Immature natural killer cell (primary cell): ENCODE measurements around the gene CALB2. TPM values are rescaled to one million over a fixed set of nuclear protein-coding genes. Genes with fewer than 3 reads are reported as not detected.

Experiments used
- DNase-seq, 3 donors: peaks; one replicate each; pipeline ENCODE4 v3.0.0; 2022; ENCODE audit warnings: mixed read lengths in 1 of 3
- H3K27ac Mint-ChIP-seq, 6 donors: one replicate each; pipeline ENCODE4 v1.8.0; 2020; ENCODE audit warnings: mixed read lengths in 6 of 6, mild to moderate bottlenecking in 5 of 6, inconsistent platforms in 4 of 6, moderate library complexity in 3 of 6
- H3K27me3 Mint-ChIP-seq, 3 donors: one replicate each; pipeline ENCODE4 v1.8.0; 2020 to 2021; ENCODE audit warnings: low read depth in 3 of 3, mild to moderate bottlenecking in 3 of 3, mixed read lengths in 3 of 3, moderate library complexity in 3 of 3, inconsistent platforms in 1 of 3
- H3K36me3 Mint-ChIP-seq, 3 donors: one replicate each; pipeline ENCODE4 v1.8.0; 2020; ENCODE audit warnings: mixed read lengths in 3 of 3, inconsistent platforms in 2 of 3, mild to moderate bottlenecking in 2 of 3
- H3K4me1 Mint-ChIP-seq, 2 donors: one replicate each; pipeline ENCODE4 v1.8.0; 2020; ENCODE audit warnings: inconsistent platforms in 2 of 2, mild to moderate bottlenecking in 2 of 2, mixed read lengths in 2 of 2, moderate library complexity in 1 of 2
- H3K4me3 Mint-ChIP-seq, 5 donors: one replicate each; pipeline ENCODE4 v1.8.0; 2020; ENCODE audit warnings: mild to moderate bottlenecking in 5 of 5, mixed read lengths in 5 of 5, inconsistent platforms in 3 of 5, moderate library complexity in 3 of 5
- H3K9me3 Mint-ChIP-seq, 6 donors: one replicate each; pipeline ENCODE4 v1.8.0; 2020; ENCODE audit warnings: mild to moderate bottlenecking in 6 of 6, mixed read lengths in 6 of 6, inconsistent platforms in 4 of 6, moderate library complexity in 3 of 6
- polyA plus RNA-seq, 3 donors: library from polyadenylated mRNA; unstranded; fragments of 300-500 nt; fragmentation: Illumina TruSeq; gene quantifications; one replicate each; pipeline ENCODE4 v1.2.3, GENCODE V29; 2021

CALB2 gene
- polyA plus RNA-seq, 3 donors from 2014 or later = not detected

DNA sequence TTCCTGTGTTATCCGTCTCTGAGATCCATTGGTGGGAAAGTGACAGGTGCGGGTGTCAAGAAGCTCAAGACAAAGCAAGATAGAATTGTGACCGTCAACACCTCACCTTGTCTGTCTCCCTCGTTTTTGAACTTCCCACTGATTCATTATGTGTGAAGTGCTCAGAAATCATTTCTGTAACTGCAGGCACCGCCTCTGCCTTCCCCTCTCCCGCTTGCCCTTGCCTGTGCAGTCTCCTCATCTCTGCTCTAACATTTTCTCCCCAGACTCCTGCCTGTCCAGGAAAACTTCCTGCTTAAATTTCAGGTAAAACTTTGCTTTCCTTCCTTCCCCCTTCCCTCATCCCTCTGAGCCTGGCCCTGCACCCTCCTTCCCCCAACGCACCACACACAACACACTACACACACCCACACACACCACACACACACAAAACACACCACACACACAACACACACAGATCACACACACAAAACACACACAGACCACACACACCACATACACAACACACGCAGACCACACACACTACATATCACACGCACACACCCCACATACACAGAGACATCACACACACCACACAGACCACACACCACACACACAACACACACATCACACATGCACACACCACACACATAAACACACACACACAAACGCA, 25.7 kb downstream of the CALB2 start:
- Mint-ChIP-seq H3K36me3 (no peaks in the 10 kb centered on the region), H3K27ac (peak overlapping the region in 1 of 6 donors; percentile 32), H3K27me3 (peaks cover 3 to 12% (median 3%) of the 10 kb centered on the region in 3 donors), H3K4me3 (no peak overlapping the region), H3K4me1 (peaks cover 0 to 2% of the 10 kb centered on the region in 2 donors), H3K9me3 (no peaks in the 10 kb centered on the region)
- DNase-seq = no peak

DNA sequence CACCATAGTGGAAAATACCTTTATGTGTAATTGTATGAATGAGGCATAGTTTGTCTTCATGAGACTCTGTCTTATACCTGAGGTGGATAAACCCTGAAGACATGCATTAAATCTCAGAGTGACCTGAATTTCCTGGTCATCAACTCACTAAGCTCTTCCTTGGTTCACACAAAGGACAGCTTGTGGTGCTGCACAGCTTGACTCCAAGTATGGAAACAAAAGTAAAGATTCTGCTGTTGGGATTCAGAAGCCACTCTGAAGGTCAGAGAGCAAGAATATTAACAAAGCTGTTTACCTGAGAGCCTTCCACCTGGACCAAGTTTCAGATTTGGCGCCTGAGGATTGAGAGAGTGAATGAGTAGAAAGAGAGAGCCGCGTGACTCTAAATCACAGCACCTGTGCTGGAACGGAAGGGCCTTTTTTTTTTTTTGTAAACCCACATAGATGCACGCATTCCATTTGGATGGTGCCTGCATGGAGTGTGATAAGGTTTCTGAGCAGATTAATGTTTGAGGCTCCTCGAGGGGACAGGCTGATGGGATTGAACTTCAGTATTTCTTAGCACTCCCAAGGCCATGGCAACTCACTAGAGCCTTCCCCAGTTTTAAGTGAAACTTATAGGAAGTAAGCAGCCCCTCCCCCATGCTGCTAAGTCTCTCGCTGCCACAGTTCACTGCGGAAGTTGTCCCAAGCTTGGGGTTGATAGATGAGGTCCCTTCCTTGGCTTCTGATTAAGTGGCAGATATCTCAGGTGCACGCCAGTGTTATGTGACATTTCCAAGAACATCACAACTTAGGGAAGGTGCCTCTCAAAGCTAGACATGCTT, 28.7 kb downstream of the CALB2 start:
- no peaks in the 10 kb centered on the region for H3K9me3 Mint-ChIP-seq
- H3K27ac Mint-ChIP-seq = no peak overlapping the region
- peaks cover 3 to 12% (median 6%) of the 10 kb centered on the region in 3 donors for H3K27me3 Mint-ChIP-seq
- H3K36me3 Mint-ChIP-seq = no peaks in the 10 kb centered on the region
- peaks cover 0 to 2% of the 10 kb centered on the region in 2 donors for H3K4me1 Mint-ChIP-seq
- DNase-seq = no peak
- no peak overlapping the region for H3K4me3 Mint-ChIP-seq

DNA sequence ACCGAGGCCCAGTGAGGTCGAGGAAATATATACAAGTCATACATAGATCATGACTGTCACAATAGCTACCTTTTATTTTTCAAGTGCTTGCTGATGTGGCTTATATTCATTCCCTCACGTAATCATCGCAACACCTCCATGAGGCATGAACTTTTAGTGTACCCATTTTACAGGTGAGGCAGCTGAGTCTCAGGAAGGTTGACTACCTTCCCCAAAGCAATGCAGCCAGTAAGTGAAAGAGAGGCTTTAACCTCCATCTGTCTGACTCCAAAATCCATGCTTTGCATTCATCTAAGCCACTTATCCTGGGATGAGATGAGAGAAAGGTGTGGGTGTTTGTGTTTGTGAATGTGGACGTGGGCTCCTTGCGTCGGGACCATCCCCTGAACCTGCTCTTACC, 30.8 kb downstream of the CALB2 start:
- Mint-ChIP-seq H3K4me3 (no peak overlapping the region), H3K27me3 (peaks cover 5 to 8% (median 5%) of the 10 kb centered on the region in 3 donors), H3K4me1 (peaks cover 0 to under 1% of the 10 kb centered on the region in 2 donors), H3K9me3 (no peaks in the 10 kb centered on the region), H3K27ac (no peak overlapping the region), H3K36me3 (no peaks in the 10 kb centered on the region)
- DNase-seq = no peak

DNA sequence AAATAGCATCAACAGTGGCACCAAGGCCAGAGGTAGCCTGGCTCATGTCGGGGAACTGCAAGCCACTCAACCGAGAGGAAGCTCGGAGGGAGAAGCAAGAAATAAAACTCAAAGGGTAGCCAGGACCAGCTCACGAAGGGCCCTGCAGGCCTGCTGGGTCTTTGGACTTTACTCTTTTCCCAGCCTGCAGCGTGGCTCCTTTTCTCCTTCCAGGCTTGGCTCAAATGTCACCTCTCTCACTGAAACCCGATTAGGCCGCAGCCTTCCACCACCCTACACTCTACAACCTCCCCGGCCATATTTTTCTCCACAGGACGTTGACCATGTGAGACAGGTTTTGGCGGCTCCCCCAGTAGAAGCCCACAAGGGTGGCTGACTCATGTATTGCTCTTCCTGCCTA, 38.1 kb downstream of the CALB2 start:
- peaks cover 7 to 13% (median 12%) of the 10 kb centered on the region in 3 donors for H3K27me3 Mint-ChIP-seq
- no peaks in the 10 kb centered on the region for H3K36me3 Mint-ChIP-seq
- H3K4me1 Mint-ChIP-seq = no peaks in the 10 kb centered on the region
- no peak overlapping the region for H3K4me3 Mint-ChIP-seq
- H3K9me3 Mint-ChIP-seq = no peaks in the 10 kb centered on the region
- no peak for DNase-seq
- no peak overlapping the region for H3K27ac Mint-ChIP-seq

DNA sequence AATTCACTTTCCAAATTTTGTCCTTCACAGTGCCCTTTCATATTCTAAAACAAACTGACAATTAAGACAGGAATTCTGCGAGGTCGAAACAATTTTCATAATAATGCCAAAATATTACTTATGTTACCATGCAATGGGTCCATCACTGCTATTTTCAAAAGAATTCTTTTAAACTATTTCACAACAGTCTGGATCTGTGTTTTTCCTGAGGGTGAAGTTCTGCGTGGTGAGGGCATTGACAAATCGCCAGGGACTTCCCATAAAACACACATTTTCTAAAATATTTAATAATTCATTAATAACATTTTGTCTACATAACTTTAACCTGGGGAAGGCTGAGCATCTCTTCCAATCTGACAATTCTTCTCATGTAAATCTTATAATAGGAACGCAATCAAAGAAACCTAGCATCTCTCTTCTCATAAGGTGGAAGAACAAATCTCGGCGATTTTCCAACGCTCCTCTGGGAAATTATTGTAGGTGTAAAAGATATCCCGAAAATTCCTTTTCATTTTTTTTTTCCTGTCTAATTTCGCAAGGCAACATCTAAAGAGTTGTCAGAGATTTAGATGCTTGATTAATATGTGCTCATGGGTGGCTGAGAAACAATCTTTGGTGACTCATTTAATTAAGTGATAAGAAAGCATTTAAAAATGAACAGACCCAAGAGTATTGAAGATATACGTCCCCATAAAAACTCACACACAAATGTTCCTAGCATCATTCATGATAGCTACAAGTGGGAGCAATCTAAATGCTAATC, 41.5 kb downstream of the CALB2 start:
- Mint-ChIP-seq H3K27ac (no peak overlapping the region), H3K4me1 (no peaks in the 10 kb centered on the region), H3K4me3 (no peak overlapping the region), H3K27me3 (peaks cover 5 to 14% (median 9%) of the 10 kb centered on the region in 3 donors), H3K9me3 (peaks cover 0 to 2% (median 0%) of the 10 kb centered on the region in 6 donors), H3K36me3 (no peaks in the 10 kb centered on the region)
- DNase-seq = no peak

DNA sequence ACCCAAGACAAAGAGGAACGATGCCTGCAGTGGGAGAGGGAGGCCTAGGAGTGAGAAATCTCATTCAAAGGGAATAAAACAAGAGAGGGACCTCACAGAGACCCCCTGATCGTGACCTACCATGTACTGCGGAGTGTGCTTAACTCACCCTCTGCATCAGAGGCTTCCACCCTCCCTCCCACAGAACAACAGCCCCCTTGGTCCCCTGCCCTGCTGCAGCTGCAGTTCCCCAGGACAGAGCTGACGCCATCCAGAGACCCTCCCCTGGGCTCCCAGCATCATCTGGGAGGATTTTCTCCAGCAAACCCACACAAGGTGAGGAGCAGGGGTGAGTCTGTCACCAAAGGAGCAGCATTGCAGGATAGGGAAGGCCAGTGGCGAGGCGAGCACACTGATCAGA, 43.5 kb downstream of the CALB2 start:
- Mint-ChIP-seq H3K4me3 (no peak overlapping the region), H3K27ac (no peak overlapping the region), H3K27me3 (peaks cover 5 to 13% (median 10%) of the 10 kb centered on the region in 3 donors), H3K9me3 (peaks cover 0 to 2% (median 0%) of the 10 kb centered on the region in 6 donors), H3K36me3 (no peaks in the 10 kb centered on the region), H3K4me1 (no peaks in the 10 kb centered on the region)
- DNase-seq = no peak

DNA sequence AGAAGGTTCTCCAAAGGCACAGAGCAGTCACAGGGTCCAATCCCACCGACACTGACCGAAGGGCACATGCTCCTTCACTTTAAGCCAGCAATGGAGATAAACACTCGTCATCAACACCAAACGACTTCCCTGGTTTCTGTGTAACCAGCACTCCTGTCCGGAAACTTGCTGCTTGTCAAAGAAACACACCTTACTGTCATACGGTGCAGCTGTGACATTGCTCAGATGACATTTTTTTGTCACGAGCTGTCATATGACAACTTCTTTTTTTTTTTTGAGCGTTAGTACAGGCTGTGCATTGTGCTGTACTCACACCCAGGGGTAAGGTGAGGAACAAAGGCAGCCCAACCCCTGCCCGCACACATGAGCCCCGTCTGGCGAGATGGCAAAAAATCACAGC, 44.2 kb downstream of the CALB2 start:
- Mint-ChIP-seq H3K27ac (no peak overlapping the region), H3K36me3 (no peaks in the 10 kb centered on the region), H3K4me3 (no peak overlapping the region), H3K27me3 (peaks cover 9 to 13% (median 10%) of the 10 kb centered on the region in 3 donors), H3K9me3 (peaks cover 0 to 2% (median 0%) of the 10 kb centered on the region in 6 donors), H3K4me1 (no peaks in the 10 kb centered on the region)
- DNase-seq = no peak

DNA sequence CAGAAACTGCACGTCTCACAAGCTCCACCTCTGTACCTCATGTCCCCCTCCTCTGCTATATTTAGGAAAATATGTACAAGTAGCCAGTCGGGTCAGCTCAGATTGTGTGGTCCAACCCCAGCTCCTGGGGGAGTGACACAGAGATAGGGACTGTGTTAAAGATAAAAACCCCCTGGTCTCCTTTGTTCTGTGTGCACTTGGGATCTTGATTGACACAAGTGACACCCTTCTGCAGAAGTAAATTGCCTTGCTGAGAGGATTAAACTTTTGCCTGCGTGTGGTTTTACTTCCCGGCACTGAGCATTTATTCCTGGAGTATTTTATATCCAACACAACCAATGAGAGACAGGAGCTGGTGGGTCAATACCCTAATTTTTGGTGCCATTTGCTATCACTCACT, 45.8 kb downstream of the CALB2 start:
- Mint-ChIP-seq H3K9me3 (peaks cover 0 to 2% (median 0%) of the 10 kb centered on the region in 6 donors), H3K27ac (no peak overlapping the region), H3K27me3 (peaks cover 7 to 11% (median 9%) of the 10 kb centered on the region in 3 donors), H3K4me1 (no peaks in the 10 kb centered on the region), H3K4me3 (no peak overlapping the region), H3K36me3 (no peaks in the 10 kb centered on the region)
- DNase-seq = no peak

DNA sequence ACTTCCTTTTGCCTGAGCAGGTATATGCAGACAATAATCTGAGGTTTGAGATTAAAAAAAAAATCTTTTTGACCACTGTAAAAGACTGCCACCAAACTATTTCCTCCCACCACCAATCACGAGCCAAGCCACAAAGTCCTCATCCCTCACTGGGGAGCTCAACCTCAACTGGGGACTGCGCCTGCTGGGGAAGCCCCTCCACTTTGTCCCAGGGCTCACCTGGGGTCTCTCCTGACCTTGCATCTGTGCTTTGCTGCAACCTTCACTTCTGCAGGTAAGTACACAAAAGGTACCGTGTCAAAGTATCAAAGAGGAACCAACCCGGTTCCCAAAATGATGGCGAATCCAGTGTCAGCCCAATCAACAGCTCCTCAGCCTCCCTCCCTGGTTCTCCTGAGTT, 47.8 kb downstream of the CALB2 start:
- Mint-ChIP-seq H3K27ac (no peak overlapping the region), H3K27me3 (peaks cover 4 to 12% (median 7%) of the 10 kb centered on the region in 3 donors), H3K4me1 (no peaks in the 10 kb centered on the region), H3K4me3 (no peak overlapping the region), H3K9me3 (peaks cover 0 to 2% (median 0%) of the 10 kb centered on the region in 6 donors), H3K36me3 (no peaks in the 10 kb centered on the region)
- no peak for DNase-seq

DNA sequence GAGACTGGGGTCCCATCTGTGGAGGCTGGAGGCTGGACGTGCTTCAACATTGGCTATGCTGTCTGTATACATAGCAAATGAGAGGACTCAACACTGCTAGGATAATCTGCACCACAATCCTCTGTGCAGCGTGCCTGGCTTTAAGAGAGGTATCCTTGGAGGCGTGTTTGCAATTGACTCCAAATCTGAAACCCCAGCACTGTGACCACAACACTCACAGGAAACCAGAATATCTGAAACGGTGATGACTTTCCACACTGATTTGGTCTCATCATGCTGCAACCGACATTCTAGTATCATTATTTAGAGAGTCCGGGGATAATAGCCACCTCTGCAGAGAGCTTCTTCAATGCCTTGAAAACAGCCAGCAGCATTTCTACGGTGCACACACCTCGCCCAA, 48.2 kb downstream of the CALB2 start:
- peaks cover 4 to 16% (median 7%) of the 10 kb centered on the region in 3 donors for H3K27me3 Mint-ChIP-seq

DNA sequence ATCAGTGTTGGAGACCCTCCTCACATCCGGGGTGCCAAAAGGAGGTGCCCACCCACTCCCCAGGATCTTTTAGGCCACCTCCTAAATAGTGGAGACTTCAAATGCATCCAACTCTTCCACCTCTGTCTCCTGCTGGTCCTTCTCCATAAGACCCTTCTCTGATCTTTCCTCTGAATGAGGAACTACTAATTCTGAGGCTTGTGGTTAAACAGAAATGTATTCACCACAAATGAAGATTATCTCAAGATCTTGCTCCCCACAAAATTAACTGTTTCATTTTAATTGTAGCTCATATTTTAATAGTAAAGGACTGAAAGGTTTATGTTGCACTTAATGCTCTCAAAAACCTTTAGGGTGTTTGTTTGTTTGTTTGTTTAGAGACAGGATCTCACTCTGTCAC, 49.2 kb downstream of the CALB2 start:
- DNase-seq = no peak
- Mint-ChIP-seq H3K4me3 (no peak overlapping the region), H3K27ac (no peak overlapping the region), H3K9me3 (no peaks in the 10 kb centered on the region), H3K27me3 (peaks cover 4 to 17% (median 9%) of the 10 kb centered on the region in 3 donors), H3K36me3 (no peaks in the 10 kb centered on the region), H3K4me1 (peaks cover 0 to 1% of the 10 kb centered on the region in 2 donors)

More for the DNA sequence above, 48.2 kb downstream of the CALB2 start:
- H3K27ac Mint-ChIP-seq = no peak overlapping the region
- no peak for DNase-seq
- H3K9me3 Mint-ChIP-seq = peaks cover 0 to 2% (median 0%) of the 10 kb centered on the region in 6 donors
- no peaks in the 10 kb centered on the region for H3K4me1 Mint-ChIP-seq
- H3K4me3 Mint-ChIP-seq = no peak overlapping the region
- H3K36me3 Mint-ChIP-seq = no peaks in the 10 kb centered on the region

DNA sequence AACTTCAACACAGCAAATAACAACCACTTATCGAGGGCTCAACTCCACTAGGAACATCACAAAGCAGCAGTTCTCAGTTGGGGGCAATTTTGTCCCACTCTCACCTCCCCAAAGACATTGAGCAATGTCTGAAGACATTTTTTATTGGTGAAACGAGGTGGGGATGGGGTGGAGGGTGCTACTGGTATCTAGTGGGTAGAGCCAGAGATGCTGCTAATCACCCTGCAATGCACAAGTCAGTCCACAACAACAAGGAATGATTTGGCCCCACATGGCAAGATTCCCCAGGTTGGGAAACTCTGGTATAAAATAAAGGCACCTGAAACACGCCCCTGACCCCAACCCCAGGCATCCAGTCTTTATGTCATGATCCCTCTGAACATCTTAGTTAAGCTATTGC, 50.0 kb downstream of the CALB2 start:
- Mint-ChIP-seq H3K36me3 (no peaks in the 10 kb centered on the region), H3K27ac (no peak overlapping the region), H3K4me3 (no peak overlapping the region), H3K4me1 (peaks cover 0 to 1% of the 10 kb centered on the region in 2 donors), H3K27me3 (peaks cover 4 to 18% (median 9%) of the 10 kb centered on the region in 3 donors), H3K9me3 (no peaks in the 10 kb centered on the region)
- no peak for DNase-seq

DNA sequence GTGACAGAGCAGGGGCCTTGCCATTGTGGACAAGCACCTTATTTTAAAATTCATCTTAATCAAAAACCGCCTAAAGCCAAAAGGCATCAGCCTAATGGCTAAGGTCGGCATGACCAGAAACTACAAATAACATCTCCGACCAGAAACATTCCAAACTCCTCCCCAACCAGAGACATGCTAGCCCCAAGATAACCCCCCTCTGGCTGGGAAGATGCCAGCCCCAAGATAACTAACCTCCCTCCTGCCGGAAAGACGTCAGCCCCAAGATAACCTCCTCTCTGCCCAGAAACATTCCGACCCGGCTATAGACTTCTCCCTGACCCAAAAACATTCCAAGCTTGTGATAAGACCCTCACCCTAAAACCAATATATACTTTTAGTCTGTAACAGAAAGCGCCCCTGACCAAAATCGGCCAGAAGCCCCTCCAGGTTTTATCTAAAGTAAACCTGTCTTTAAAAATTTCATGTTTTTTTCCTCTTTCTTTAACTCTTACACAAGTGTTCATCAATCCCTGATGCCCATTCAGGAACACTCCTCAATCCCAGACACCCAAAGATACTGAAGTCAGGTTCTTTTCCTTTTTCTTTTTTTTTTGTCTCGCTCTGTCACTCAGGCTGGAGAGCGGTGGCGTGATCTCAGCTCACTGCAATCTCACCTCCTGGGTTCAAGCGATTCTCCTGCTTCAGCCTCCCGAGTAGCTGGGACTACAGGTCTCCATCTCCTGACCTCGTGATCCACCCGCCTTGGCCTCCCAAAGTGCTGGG, 50.7 kb downstream of the CALB2 start:
- DNase-seq = no peak
- Mint-ChIP-seq H3K4me3 (no peak overlapping the region), H3K9me3 (no peaks in the 10 kb centered on the region), H3K36me3 (no peaks in the 10 kb centered on the region), H3K4me1 (peaks cover 0 to 1% of the 10 kb centered on the region in 2 donors), H3K27ac (no peak overlapping the region), H3K27me3 (peaks cover 4 to 16% (median 9%) of the 10 kb centered on the region in 3 donors)
